Femur (tissue), 1 donor: ENCODE measurements around the gene TEX14.

Experiments
- DNase-seq: peaks from one replicate; pipeline ENCODE4 v3.0.0-alpha.2; 2017

Gene TEX14

GRCh38 chr17:58516644-58517377 is 175.0 kb downstream of the TEX14 start:
- no peak for DNase-seq

- DNase-seq = no peak
Observed at GRCh38 chr17:58515286-58515685, 176.6 kb downstream of the TEX14 start.

GRCh38 chr17:58514770-58515157 is 177.1 kb downstream of the TEX14 start:
- no peak for DNase-seq

- DNase-seq = peak; percentile 88
Observed at GRCh38 chr17:58513965-58514769, 177.7 kb downstream of the TEX14 start, which contains the start of gene MTMR4. MTMR4 (minus strand) TSS chr17:58514638; CDS start chr17:58514407, 231 bp downstream.

- DNase-seq = no peak
Observed at GRCh38 chr17:58513267-58513964, 178.4 kb downstream of the TEX14 start.

GRCh38 chr17:58510075-58510474 is 181.8 kb downstream of the TEX14 start:
- DNase-seq = no peak

GRCh38 chr17:58508341-58509067 is 183.3 kb downstream of the TEX14 start:
- DNase-seq = no peak

GRCh38 chr17:58507123-58507634 is 184.7 kb downstream of the TEX14 start:
- no peak for DNase-seq
